RPMI8226 (cell line): Measurements from ENCODE around the gene SST.
"Not testable (repeated sequence)": the region's sequence is repeated elsewhere in the genome, so short reads cannot be mapped to it uniquely, and the experiment has no call there.

Experiments
- DNase-seq: peaks from one replicate; pipeline ENCODE4 v3.0.0-alpha.2; 2015

Gene SST

GRCh38 chr3:187681756-187682155 is 11.6 kb upstream of the SST start:
- not testable (repeated sequence) for DNase-seq

- DNase-seq: peak; percentile 70
Observed at GRCh38 chr3:187679638-187680396, 9.6 kb upstream of the SST start.

- peak; percentile 36 for DNase-seq
Observed at GRCh38 chr3:187678726-187679268, 8.6 kb upstream of the SST start.

- DNase-seq: no peak
Observed at GRCh38 chr3:187677604-187678003, 7.4 kb upstream of the SST start.

- DNase-seq: no peak
Observed at GRCh38 chr3:187673012-187673411, 2.8 kb upstream of the SST start.

GRCh38 chr3:187667526-187667925 is 2.7 kb downstream of the SST start:
- no peak for DNase-seq

- no peak for DNase-seq
Observed at GRCh38 chr3:187665764-187666402, 4.3 kb downstream of the SST start.

GRCh38 chr3:187665010-187665409 is 5.2 kb downstream of the SST start:
- DNase-seq: no peak

GRCh38 chr3:187662848-187663409 is 7.3 kb downstream of the SST start:
- DNase-seq: no peak

GRCh38 chr3:187661267-187661666 is 8.9 kb downstream of the SST start:
- no peak for DNase-seq

- DNase-seq: no peak
Observed at GRCh38 chr3:187651282-187651681, 18.9 kb downstream of the SST start.

- DNase-seq: no peak
Observed at GRCh38 chr3:187648177-187648576, 22.0 kb downstream of the SST start.

GRCh38 chr3:187646906-187647660 is 23.1 kb downstream of the SST start:
- no peak for DNase-seq

- DNase-seq: not testable (repeated sequence)
Observed at GRCh38 chr3:187645379-187645778, 24.8 kb downstream of the SST start.

- DNase-seq: no peak
Observed at GRCh38 chr3:187642861-187643260, 27.3 kb downstream of the SST start.

- no peak for DNase-seq
Observed at GRCh38 chr3:187641320-187642016, 28.7 kb downstream of the SST start.

- DNase-seq: no peak
Observed at GRCh38 chr3:187640569-187641059, 29.6 kb downstream of the SST start.

- DNase-seq: no peak
Observed at GRCh38 chr3:187639927-187640568, 30.1 kb downstream of the SST start.

- no peak for DNase-seq
Observed at GRCh38 chr3:187636528-187636927, 33.7 kb downstream of the SST start.

- DNase-seq: no peak
Observed at GRCh38 chr3:187630404-187630803, 39.8 kb downstream of the SST start.

GRCh38 chr3:187629711-187630110 is 40.5 kb downstream of the SST start:
- DNase-seq: no peak

GRCh38 chr3:187628169-187628568 is 42.0 kb downstream of the SST start:
- DNase-seq: no peak
